Hepatocyte (in vitro differentiated cells): ENCODE data around the gene FBXO41.

Source experiments
- CTCF ChIP-seq: fragments of 200-600 bp; sonication (generic); IDR thresholded peaks from 2 replicates; pipeline ENCODE4 v1.5.1; 2016; ENCODE audit warnings: antibody characterized with exemption, mild to moderate bottlenecking; ENCODE audit not compliant: poor library complexity
- EZH2 ChIP-seq: fragments of 200-600 bp; sonication (generic); IDR thresholded peaks from 2 replicates; pipeline ENCODE4 v1.6.1; 2016; ENCODE audit warnings: antibody characterized with exemption, mild to moderate bottlenecking, borderline replicate concordance
- EZH2phosphoT487 ChIP-seq: fragments of 200-600 bp; sonication (generic); IDR thresholded peaks from one replicate; pipeline ENCODE4 v1.6.1; 2018; ENCODE audit warnings: antibody characterized with exemption, mild to moderate bottlenecking, low read depth, moderate library complexity; ENCODE audit not compliant: unreplicated experiment, severe bottlenecking

GRCh38 chr2:73263540-73264331 is 20.5 kb downstream of the FBXO41 start:
- TF ChIP-seq CTCF (no peak), EZH2phosphoT487 (no peak), EZH2 (no peak)
